GM04504 (cell line): ENCODE results near the gene GRN.
"Not testable (repeated sequence)": the region's sequence is repeated elsewhere in the genome, so short reads cannot be mapped to it uniquely, and the experiment has no call there.

Experiments used
- DNase-seq: peaks from one replicate; pipeline ENCODE4 v3.0.0-alpha.2; 2012; ENCODE audit warnings: low read depth

The GRN gene

DNA sequence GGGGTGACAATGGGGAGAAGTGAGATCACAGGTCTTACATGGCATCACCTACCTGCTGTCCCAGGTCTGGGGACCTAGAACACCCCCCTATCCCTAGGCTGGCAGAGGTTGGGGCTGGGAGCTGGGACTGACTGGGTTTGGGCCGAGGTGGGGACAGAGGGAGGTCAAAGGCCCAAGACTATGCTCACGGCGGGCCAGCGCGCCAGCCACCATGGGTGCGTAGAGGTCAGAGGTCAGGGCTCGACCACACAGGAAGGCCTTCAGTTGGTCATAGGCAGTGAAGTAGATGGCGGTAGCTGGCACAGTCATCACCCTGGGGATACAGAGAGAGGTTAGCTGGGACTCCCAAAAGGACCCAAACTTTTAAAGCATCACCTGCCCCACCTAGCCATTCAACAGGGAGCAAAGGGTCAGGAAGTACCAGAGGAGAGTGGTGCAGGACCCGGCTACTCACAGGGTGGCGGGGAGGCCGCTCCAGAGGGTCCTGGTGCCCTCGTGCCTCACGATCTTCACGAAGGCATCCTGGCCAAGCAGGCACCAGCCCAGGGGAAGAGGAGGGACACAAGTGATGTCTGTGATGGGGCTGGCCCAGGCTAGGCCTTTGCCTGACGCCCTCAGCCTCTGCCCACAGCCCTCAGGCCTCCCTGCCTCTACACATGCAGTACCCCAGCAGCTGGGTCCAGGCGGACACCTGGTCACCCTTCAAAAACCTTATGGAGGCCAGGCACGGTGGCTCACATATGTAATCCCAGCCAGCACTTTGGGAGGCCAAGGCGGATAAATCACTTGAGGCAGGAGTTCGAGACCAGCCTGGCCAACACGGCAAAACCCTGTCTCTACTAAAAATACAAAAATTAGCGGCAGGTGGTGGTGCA lies 23.6 kb upstream of the GRN start:
- DNase-seq, result no peak

DNA sequence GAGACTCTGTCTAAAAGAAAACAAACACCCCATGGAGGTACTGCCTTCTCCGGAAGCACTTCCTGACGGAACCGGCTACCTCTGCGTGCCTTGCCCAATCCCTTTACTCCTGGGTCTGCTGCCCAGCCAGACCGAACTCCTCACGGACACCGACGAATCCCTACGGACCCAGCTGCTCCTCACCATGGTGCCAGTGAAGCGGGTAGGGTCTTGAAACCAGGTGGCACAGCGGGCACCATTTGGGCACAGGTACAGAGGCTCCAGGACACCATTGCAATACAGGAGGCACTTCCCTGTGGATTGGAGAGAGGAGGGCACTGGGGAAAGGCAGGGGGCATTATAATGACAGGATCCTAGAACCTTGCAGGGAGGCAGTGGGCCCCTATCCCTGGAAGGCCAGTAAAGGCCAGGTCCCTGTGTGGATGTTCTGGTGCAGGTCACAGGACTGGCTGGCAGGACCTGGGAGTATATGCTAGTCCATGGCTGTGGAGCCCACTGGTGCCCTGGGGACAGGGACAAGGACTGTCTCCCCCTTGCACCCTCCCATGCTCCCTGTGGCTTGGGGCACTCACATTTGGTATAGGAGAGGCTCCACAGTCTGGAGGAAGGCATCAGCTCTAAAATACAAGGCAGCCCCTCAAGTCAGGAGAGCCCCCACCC lies 22.7 kb upstream of the GRN start:
- DNase-seq, result no peak

DNA sequence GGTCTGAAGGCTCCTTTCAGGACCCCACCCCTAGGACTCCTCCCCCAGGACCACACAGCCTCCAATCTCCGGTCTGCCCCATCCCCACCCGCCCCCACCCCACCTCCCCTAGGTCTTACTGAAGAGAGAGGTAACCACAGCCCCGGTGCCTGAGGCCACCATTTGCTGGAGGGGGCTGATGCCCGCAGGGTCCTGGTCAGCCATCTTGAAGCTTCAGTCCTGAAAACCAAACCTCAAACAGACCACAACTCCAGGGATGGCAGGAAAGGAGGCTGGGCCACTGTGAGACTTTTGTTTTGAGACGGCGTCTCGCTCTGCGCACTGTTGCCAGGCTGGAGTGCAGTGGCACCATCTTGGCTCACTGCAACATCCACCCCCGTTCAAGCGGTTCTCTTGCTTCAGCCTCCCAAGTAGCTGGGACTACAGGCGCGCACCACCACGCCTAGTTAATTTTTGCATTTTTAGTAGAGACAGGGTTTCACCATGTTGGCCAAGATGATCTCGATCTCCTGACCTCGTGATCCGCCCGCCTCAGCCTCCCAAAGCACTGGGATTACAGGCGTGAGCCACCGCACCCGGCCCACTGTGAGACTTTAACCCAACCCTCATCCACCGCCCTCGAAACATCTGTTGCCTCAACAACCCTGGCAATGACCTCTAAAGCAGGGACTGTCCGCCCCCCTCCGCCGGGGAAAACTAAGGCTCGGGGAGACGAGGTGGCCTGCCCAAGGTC lies 21.6 kb upstream of the GRN start:
- no peak for DNase-seq

DNA sequence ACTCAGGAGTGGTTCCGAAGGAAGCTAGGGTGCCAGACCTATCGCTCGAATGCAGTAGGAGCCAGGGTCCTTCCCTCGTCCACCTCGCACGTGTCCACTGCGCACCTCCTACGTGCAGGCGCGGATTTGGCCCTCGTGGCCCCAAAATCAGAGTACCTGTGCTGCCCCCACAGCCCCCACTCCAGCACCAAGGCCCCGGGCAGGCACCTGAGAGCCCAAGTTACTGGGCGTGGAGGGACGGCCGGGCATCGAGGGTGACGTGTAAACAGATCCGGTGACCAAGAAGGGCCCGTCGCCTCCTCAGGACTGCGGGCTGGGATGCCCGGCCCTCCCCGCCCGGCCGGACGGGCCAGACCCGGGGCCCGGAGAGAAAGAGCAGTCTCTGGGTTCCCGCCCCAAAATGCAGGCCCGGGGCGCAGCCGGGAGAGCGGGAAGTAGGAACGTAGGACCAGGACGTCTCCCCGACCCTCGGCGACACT lies 21.0 kb upstream of the GRN start:
- no peak for DNase-seq

DNA sequence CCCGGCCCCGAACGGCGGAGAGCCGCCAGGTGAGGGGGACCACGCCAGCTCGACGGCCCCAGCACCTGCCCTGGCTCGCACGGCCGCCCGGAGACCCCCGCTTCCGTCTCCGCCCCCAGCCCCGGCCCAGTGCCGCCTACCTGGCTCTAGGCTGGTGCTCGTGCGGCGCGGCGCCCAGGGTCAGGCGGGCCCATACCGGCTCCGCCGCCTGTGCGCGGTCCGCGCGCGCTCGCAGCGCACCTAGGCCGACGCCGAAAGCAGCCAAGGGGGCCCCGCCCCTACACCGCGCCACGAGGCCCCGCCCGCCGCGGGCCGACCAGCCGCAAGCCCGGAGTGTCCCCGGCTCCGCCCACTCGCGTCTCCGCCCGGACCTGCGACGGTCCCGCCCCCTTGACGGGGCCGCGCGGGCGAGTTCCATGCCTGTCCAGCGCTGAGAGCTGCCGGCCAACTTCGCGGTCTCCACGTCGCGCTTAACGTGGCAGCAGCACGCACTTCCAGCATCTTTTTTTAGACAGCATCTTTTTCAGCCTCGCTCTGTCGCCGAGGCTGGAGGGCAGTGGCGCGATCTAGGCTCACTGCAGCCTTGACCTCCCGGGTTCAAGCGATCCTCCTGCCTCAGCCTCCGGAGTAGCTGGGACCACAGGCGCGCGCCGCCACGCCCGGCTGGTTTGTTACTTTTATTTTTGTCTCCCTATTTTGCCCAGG lies 20.4 kb upstream of the GRN start, which contains the start of gene SLC25A39:
TSS of gene SLC25A39 (minus strand) at position 253 of the 705 bp plus-strand sequence. CDS start 1,261 bp downstream, outside the sequence.
- peak; percentile 86 for DNase-seq

DNA sequence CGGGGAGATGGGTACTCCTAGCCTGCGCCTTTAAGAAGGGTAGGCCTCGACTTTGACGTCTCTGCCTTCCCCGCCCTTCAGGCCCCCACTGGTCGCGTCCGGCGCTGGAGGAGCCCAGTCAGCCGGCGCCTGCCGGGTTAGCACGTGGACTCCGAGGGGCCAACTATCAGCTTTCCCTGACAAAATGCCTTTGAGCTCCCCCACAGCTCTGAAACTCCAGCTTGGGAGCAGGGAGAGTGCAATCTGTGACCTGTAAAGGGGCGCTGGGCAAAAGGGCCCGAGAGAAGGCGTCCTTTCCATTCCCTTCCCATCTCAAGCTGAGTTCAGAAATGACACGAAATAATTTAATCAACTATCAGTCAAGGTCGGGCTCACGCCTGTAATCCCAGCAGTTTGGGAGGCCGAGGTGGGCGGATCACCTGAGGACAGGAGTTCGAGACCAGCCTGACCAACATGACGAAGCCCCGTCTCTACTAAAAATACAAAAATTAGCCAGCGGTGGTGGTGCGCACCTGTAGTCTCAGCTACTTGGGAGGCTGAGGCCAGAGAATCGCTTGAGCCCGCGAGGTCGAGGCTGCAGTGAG lies 18.1 kb upstream of the GRN start:
- peak; percentile 95 for DNase-seq

DNA sequence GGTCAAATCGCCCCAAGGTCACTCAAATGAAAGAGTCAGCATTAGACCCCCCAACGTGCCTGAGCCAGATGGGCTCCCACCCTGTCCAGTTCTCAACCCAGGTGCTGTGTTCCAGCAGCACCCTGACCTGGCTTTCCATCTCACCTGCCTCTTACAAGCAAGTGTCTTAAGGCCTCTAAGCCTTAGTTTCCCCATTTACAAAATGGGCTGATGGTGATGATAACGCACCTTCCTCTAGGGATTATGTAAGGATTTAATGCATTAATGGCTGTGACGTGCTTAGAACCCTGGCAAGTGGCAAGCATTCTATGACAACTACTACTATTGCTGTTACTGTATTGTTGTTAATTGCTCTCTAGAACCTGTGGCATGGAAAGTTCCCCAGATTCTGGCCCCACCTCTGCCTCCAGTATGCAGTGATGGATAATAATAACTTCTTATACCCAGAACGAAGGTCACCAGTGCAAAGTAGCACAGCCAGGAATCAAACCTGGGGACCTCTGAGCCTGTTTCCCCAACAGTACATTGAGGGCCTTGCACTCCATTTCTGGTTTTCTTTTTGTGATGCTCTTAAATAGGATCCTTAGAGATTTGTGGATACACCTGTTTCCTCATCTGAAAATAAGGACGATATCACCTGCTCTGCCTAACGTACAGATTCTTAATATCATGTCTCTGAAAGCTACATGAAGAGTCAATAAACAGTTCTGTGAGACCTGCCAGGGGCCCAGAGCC lies 17.2 kb upstream of the GRN start:
- no peak for DNase-seq

DNA sequence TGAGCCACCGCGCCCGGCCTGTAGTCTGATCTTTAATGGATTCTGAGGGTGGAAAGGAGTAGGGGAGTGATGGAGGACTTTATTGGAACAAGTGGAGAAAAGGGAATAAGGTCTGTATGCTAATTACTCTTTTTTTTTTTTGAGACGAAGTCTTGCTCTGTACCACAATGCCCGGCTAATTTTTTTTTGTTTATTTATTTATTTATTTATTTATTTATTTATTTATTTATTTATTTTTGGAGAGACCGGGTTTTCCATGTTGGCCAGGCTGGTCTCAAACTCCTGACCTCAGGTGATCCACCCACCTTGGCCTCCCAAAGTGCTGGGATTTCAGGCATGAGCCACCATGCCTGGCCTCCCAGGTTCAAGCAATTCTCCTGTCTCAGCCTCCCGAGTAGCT lies 15.6 kb upstream of the GRN start:
- DNase-seq, result not testable (repeated sequence)

DNA sequence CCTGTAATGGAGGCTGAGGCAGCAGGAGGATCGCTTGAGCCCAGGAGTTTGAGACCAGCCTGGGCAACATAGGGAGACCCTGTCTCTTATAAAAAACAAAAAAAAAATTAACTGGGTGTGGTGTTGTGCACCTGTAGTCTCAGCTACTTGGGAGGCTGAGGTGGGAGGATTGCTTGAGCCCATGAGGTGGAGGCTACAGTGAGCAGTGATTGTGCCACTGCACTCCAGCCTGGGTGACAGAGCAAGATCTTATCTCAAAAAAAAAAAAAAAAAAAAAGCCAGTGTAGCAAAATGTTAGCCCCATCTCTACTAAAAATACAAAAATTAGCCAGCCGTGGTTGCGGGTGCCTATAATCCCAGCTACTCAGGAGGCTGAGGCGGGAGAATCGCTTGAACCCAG lies 14.8 kb upstream of the GRN start:
- DNase-seq, result not testable (repeated sequence)

DNA sequence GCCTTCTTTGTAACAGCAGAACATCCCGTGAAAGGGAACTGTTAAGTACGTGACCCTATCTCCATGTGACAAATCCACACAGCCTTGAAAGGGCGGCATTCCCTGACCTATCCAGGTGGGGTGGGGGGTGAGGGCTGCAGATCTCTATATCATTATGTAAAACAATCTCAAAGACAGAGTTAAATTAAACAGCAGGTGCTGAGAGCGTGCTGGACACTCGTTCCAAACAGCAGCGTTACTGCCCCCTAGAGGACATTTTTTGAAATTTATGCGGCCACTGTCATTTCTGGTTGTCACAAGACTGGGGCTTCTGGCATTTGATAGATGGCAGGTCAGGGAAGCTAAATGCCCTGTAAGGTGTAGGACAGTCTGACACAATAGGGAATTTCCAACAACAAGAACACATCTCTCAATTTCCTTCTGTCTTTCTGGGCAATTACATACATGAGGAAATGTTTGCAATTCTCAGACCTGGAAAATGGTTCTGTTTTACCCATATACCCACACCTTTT lies 13.8 kb upstream of the GRN start:
- no peak for DNase-seq

DNA sequence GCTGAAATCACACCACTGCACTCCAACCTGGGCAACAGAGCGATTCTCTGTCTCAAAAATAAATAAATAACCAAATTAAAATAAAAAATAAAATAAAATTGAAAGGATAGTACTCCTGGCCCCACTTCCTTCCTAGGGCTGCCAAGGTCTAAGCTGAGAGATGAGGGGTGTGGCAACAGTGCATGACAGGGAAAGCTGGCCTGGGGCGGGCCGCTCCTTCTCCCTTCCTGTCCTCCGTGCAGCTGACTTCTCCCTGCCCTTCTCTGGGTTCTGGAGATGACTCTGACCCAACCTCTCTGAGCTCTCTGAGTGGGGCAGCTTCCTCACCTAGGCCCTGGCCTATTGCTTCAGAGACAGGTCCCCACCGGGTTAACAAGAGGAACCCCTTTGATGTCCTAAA lies 11.7 kb upstream of the GRN start:
- no peak for DNase-seq

DNA sequence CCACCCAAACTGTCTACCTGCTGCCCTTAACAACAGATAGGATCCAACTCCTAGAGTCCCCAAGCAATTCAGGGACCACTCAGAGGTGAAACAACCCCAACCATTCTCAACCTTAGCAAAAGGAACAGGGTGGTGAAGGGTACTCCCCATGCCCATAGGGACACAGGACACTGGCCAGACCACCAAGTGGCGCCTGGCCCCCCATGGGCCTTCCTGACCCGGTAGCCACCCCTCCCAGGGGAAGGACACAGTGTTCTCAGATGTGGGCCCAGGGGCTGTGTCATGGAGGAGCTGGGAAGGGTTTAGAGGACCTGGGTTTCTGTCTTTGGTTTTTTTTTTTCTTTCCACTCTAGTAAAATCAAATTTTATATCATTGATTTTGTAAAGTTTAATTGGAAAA lies 10.8 kb upstream of the GRN start:
- no peak for DNase-seq

DNA sequence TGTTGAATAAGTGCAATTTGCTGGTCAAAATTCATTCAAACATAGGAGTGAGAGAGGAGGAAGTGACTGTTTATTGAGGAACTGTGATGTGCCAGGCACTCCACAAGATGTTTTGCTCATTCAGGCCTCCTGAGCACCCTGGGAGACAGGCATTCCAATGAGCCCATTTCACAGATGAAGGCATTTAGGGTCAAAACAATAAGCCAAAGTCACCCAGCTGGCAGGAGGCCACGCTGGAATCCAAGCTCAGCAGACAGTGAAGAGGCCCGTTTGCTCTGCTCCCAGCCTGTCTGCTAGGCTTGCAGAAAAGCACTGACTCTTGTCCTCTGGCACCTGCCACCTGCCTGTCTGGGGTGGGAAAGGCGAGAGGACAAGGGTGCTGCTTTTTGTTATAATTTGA lies 10.4 kb upstream of the GRN start:
- DNase-seq, result no peak

DNA sequence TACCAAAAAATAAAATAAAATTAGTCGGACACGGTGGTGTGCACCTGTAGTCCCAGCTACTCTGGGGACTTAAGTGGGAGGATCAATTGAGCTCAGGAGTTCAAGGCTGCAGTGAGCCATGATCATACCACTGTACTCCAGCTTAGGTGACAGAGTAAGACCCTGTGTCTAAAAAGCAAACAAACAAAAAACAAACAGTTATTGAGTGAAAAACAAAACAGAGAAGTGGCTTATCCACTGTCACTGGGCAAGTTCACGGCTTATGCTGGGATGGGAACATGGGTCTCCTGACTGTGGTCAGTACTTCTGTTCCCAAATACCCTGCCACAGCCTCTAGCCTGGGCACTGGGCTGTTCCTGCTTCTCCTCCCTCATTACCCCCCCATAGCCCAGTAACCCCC lies 9.5 kb upstream of the GRN start:
- no peak for DNase-seq

DNA sequence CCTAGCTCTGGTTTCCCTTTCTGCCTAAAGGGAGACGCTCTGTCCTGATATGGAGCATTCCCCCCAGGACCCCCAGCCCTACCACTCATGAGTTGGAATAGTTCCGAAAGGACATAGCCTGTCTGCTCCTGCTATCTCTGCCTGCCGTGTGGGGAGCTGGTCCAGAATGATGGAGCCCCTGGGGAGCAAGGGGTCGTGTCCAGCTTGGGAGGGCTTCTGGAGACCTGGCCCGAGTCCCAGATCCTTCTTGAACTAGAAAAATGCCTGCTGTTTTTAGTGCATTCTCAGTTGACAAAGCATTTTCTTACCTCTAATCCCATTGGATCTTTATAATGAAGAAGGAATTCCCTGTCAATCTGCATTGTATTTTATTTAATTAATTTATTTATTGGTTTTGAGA lies 9.1 kb upstream of the GRN start:
- DNase-seq, result no peak

DNA sequence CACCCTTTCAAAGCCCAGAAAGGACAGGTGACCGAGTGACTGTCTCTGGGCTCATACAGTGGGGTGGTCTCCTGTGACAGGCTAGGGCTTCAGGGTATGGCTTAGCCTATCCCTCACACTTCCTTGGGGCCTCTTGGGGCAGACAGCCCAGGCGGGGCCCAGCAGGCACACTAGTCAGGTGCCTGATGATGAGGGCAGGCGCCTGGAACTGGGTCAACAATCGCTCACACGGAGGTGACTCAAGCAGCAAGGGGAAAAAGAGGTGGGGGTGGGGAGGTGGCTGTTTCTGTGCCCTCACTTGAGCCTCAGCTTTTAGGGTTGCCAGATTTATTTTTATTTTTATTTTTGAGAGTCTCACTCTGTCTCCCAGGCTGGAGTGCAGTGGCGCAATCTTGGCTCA lies 6.4 kb upstream of the GRN start:
- DNase-seq, result no peak

DNA sequence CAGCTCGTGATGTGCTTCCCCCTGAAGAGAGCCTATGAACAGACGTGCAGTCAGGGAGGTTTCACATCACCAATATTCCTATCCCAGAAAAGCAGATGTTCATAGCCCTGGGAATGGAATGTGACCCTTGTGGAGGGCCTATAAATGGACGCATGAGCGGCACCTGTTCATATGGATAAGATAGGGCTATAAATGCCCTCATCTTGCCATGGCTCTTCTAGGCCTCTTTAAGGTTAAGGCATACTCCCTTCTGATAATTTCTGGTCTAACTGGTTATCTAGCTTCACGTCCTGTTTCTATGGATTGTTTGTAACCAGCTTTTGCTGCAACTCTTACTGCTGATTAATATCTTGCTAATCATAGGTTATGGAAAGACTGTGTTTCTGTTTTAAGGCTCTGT lies 4.5 kb upstream of the GRN start:
- DNase-seq, result not testable (repeated sequence)

DNA sequence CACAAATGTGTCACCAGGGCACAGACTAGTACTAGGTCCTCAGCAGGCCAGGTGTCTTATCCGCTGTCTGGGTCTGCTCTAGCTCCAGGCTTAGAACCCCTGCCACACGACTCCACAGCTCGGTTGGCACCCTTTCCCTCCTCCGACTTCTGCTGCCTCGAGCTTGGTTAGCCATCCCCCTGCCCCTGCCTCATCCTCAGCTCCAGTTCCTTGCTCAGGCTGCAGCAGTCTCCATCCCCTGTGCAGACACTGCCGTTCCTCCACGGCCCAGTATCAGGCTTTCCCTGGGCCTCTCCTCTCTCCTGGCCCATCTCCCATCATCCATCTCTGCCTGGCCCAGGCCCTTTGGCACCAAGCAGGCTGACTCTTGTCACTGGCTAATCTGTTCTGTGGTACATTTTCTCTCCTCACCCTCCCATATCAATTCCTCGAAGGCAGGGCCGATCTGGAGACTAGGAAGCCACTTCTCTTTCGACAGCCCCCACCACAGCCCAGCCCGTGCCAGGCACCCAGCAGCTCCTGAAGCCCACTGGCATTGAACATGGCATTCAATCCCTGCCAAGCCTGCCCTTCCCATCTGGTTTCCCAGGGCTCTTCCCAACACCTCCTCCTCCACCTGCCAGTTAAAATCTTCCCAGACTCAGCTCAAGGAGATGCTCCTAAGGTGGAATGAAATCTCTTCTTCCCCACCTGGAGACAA lies 1.4 kb upstream of the GRN start:
- DNase-seq, result no peak

DNA sequence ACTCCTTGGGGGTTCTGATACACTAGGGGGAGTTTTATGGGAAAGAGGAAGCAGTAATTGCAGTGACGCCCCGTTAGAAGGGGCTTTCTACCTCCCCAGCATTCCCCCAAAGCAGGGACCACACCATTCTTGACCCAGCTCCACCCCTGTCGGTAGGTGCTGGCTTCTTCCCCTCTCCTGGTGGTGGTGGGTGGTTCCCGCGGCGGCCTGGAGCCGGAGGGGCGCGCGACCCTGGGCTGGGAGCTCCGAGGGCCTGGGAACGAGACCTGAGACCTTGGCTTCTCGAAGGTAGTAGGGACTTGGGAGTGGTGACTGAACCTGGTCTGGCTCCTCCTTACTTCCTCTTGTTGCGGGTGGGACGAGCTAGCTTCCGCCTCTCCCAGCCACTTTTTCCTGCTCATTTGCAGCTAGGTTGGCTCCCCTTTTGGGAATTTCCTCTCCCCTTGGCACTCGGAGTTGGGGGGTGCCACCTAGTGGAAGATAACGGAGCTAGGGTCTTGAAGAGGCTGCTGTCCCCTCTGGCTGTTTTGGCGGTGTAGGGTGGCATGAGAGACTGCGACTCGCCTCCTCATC lies 438 bp downstream of the GRN start:
- DNase-seq, result no peak
